Measurements from ENCODE around the gene BPTF.
A peak's percentile ranks its signal among the peaks of the same experiment; 100 is the strongest.
"Not testable (repeated sequence)": the region's sequence is repeated elsewhere in the genome, so short reads cannot be mapped to it uniquely, and the experiment has no call there.

BPTF gene

GRCh38 chr17:67974598-67975066 is 149.3 kb downstream of the BPTF start:
- H2BK120ac ChIP-seq (ENCODE audit: low read depth, low read length) = no peak overlapping the region
- no peak overlapping the region for H3K18ac ChIP-seq (ENCODE audit: low read depth in 1 of 2, low read length in 2 of 2)
- peaks cover 3% of the 10 kb centered on the region for H3K4me1 ChIP-seq (ENCODE audit: control insufficient read depth, insufficient read depth, low read depth, low read length)
- peak overlapping the region; percentile 41 for H2BK15ac ChIP-seq (ENCODE audit: low read depth, poor library complexity, severe bottlenecking)
- no peak overlapping the region for H3K4me2 ChIP-seq (ENCODE audit: low read length, poor library complexity, severe bottlenecking)
- no peak overlapping the region for H4K8ac ChIP-seq (ENCODE audit: low read length)
- H2BK5ac ChIP-seq (ENCODE audit: low read depth, low read length, poor library complexity, severe bottlenecking) = no peak overlapping the region
- H4K91ac ChIP-seq (ENCODE audit: low read length) = no peak overlapping the region
- H2BK12ac ChIP-seq (ENCODE audit: low read length in 2 of 2) = peak overlapping the region in 1 of 2 experiments; percentile 6
- no peak overlapping the region for H2AK5ac ChIP-seq (ENCODE audit: low read length, severe bottlenecking)
- H3K79me1 ChIP-seq (replicated peaks; ENCODE audit: low read length, poor library complexity, severe bottlenecking) = peaks cover 2% of the 10 kb centered on the region
- H3K27me3 ChIP-seq (ENCODE audit: control insufficient read depth in 1 of 2, insufficient read depth in 1 of 2, low read length in 2 of 2) = no peaks in the 10 kb centered on the region
- no peak overlapping the region for H3K23ac ChIP-seq (ENCODE audit: low read length in 2 of 2)
- no peak overlapping the region for H3K9ac ChIP-seq (ENCODE audit: low read length)
- H3K4ac ChIP-seq (ENCODE audit: low read depth in 1 of 2, low read length in 2 of 2) = no peak overlapping the region
- H3K4me3 ChIP-seq (ENCODE audit: insufficient read depth in 1 of 2, low read depth in 1 of 2, low read length in 2 of 2) = no peak overlapping the region
- no peak for DNase-seq
- no peaks in the 10 kb centered on the region for H3K9me3 ChIP-seq (ENCODE audit: control insufficient read depth, low read length)
- H3K27ac ChIP-seq (ENCODE audit: low read length, poor library complexity, severe bottlenecking) = no peak overlapping the region
- H2AFZ ChIP-seq (ENCODE audit: low read depth, low read length) = no peak overlapping the region
- WGBS = 30% methylated on average over 7 of the region's 8 CpGs
- no peak overlapping the region for H3K14ac ChIP-seq (ENCODE audit: low read length in 2 of 2)
- H3K36me3 ChIP-seq (ENCODE audit: control insufficient read depth in 1 of 2, insufficient read depth in 2 of 2, low read depth in 1 of 2, low read length in 2 of 2) = peaks cover 33 to 47% of the 10 kb centered on the region in 2 experiments

GRCh38 chr17:67976306-67976705 is 151.0 kb downstream of the BPTF start:
- not testable (repeated sequence) for H2AK5ac ChIP-seq (ENCODE audit: low read length, severe bottlenecking); H3K9me3 ChIP-seq (ENCODE audit: control insufficient read depth, low read length); H2BK12ac ChIP-seq (ENCODE audit: low read length in 2 of 2); H3K4me2 ChIP-seq (ENCODE audit: low read length, poor library complexity, severe bottlenecking); H4K91ac ChIP-seq (ENCODE audit: low read length); H2BK5ac ChIP-seq (ENCODE audit: low read depth, low read length, poor library complexity, severe bottlenecking); H3K18ac ChIP-seq (ENCODE audit: low read depth in 1 of 2, low read length in 2 of 2); H2BK120ac ChIP-seq (ENCODE audit: low read depth, low read length); H3K9ac ChIP-seq (ENCODE audit: low read length); H3K23ac ChIP-seq (ENCODE audit: low read length in 2 of 2); H2AFZ ChIP-seq (ENCODE audit: low read depth, low read length); H3K4ac ChIP-seq (ENCODE audit: low read depth in 1 of 2, low read length in 2 of 2); H3K27me3 ChIP-seq (ENCODE audit: control insufficient read depth in 1 of 2, insufficient read depth in 1 of 2, low read length in 2 of 2); H3K4me3 ChIP-seq (ENCODE audit: insufficient read depth in 1 of 2, low read depth in 1 of 2, low read length in 2 of 2); H3K14ac ChIP-seq (ENCODE audit: low read length in 2 of 2); H3K4me1 ChIP-seq (ENCODE audit: control insufficient read depth, insufficient read depth, low read depth, low read length); H3K79me1 ChIP-seq (replicated peaks; ENCODE audit: low read length, poor library complexity, severe bottlenecking); H3K27ac ChIP-seq (ENCODE audit: low read length, poor library complexity, severe bottlenecking); H4K8ac ChIP-seq (ENCODE audit: low read length); DNase-seq
- 96% methylated on average over 5 of the region's 6 CpGs for WGBS
- peak overlapping the region; percentile 19 for H2BK15ac ChIP-seq (ENCODE audit: low read depth, poor library complexity, severe bottlenecking)
- H3K36me3 ChIP-seq (ENCODE audit: control insufficient read depth in 1 of 2, insufficient read depth in 2 of 2, low read depth in 1 of 2, low read length in 2 of 2) = peaks cover 26 to 50% of the 10 kb centered on the region in 2 experiments

- peaks cover 6% of the 10 kb centered on the region for H3K79me1 ChIP-seq (replicated peaks; ENCODE audit: low read length, poor library complexity, severe bottlenecking)
- H4K91ac ChIP-seq (ENCODE audit: low read length) = no peak overlapping the region
- no peak overlapping the region for H3K4me3 ChIP-seq (ENCODE audit: insufficient read depth in 1 of 2, low read depth in 1 of 2, low read length in 2 of 2)
- H3K18ac ChIP-seq (ENCODE audit: low read depth in 1 of 2, low read length in 2 of 2) = no peak overlapping the region
- no peak overlapping the region for H3K23ac ChIP-seq (ENCODE audit: low read length in 2 of 2)
- WGBS = 95% methylated on average over 1 of the region's 2 CpGs
- H2BK5ac ChIP-seq (ENCODE audit: low read depth, low read length, poor library complexity, severe bottlenecking) = no peak overlapping the region
- no peak overlapping the region for H2BK120ac ChIP-seq (ENCODE audit: low read depth, low read length)
- peak overlapping the region in 1 of 2 experiments; percentile 64 for H3K4ac ChIP-seq (ENCODE audit: low read depth in 1 of 2, low read length in 2 of 2)
- no peak overlapping the region for H2AFZ ChIP-seq (ENCODE audit: low read depth, low read length)
- H3K27ac ChIP-seq (ENCODE audit: low read length, poor library complexity, severe bottlenecking) = no peak overlapping the region
- H3K4me2 ChIP-seq (ENCODE audit: low read length, poor library complexity, severe bottlenecking) = no peak overlapping the region
- no peak overlapping the region for H3K9ac ChIP-seq (ENCODE audit: low read length)
- no peaks in the 10 kb centered on the region for H3K27me3 ChIP-seq (ENCODE audit: control insufficient read depth in 1 of 2, insufficient read depth in 1 of 2, low read length in 2 of 2)
- H3K9me3 ChIP-seq (ENCODE audit: control insufficient read depth, low read length) = no peaks in the 10 kb centered on the region
- DNase-seq = no peak
- no peak overlapping the region for H3K14ac ChIP-seq (ENCODE audit: low read length in 2 of 2)
- H3K4me1 ChIP-seq (ENCODE audit: control insufficient read depth, insufficient read depth, low read depth, low read length) = peaks cover 5% of the 10 kb centered on the region
- no peak overlapping the region for H2BK12ac ChIP-seq (ENCODE audit: low read length in 2 of 2)
- H4K8ac ChIP-seq (ENCODE audit: low read length) = no peak overlapping the region
- no peak overlapping the region for H2AK5ac ChIP-seq (ENCODE audit: low read length, severe bottlenecking)
- H2BK15ac ChIP-seq (ENCODE audit: low read depth, poor library complexity, severe bottlenecking) = peak overlapping the region; percentile 7
- H3K36me3 ChIP-seq (ENCODE audit: control insufficient read depth in 1 of 2, insufficient read depth in 2 of 2, low read depth in 1 of 2, low read length in 2 of 2) = peaks cover 20 to 39% of the 10 kb centered on the region in 2 experiments
Measured at GRCh38 chr17:67980456-67980855, 155.2 kb downstream of the BPTF start.

GRCh38 chr17:67980883-67981282 is 155.6 kb downstream of the BPTF start:
- not testable (repeated sequence) for H4K8ac ChIP-seq (ENCODE audit: low read length); H2BK15ac ChIP-seq (ENCODE audit: low read depth, poor library complexity, severe bottlenecking); H3K4ac ChIP-seq (ENCODE audit: low read depth in 1 of 2, low read length in 2 of 2); H3K9ac ChIP-seq (ENCODE audit: low read length); H2AFZ ChIP-seq (ENCODE audit: low read depth, low read length); DNase-seq; H3K4me2 ChIP-seq (ENCODE audit: low read length, poor library complexity, severe bottlenecking); H4K91ac ChIP-seq (ENCODE audit: low read length); H2BK120ac ChIP-seq (ENCODE audit: low read depth, low read length); H2BK5ac ChIP-seq (ENCODE audit: low read depth, low read length, poor library complexity, severe bottlenecking); H3K4me3 ChIP-seq (ENCODE audit: insufficient read depth in 1 of 2, low read depth in 1 of 2, low read length in 2 of 2); H3K27ac ChIP-seq (ENCODE audit: low read length, poor library complexity, severe bottlenecking); H3K27me3 ChIP-seq (ENCODE audit: control insufficient read depth in 1 of 2, insufficient read depth in 1 of 2, low read length in 2 of 2); H3K9me3 ChIP-seq (ENCODE audit: control insufficient read depth, low read length); H2AK5ac ChIP-seq (ENCODE audit: low read length, severe bottlenecking); H2BK12ac ChIP-seq (ENCODE audit: low read length in 2 of 2); H3K18ac ChIP-seq (ENCODE audit: low read depth in 1 of 2, low read length in 2 of 2); H3K4me1 ChIP-seq (ENCODE audit: control insufficient read depth, insufficient read depth, low read depth, low read length); H3K79me1 ChIP-seq (replicated peaks; ENCODE audit: low read length, poor library complexity, severe bottlenecking); H3K14ac ChIP-seq (ENCODE audit: low read length in 2 of 2); H3K23ac ChIP-seq (ENCODE audit: low read length in 2 of 2)
- H3K36me3 ChIP-seq (ENCODE audit: control insufficient read depth in 1 of 2, insufficient read depth in 2 of 2, low read depth in 1 of 2, low read length in 2 of 2) = peaks cover 20 to 35% of the 10 kb centered on the region in 2 experiments
- WGBS = 35% methylated on average over 2 of the region's 3 CpGs

Measured in mesenchymal stem cell (in vitro differentiated cells and primary cell).